CD4-positive, alpha-beta memory T cell (primary cell): ENCODE results near the gene BCKDHB. TPM values are rescaled to one million over a fixed set of nuclear protein-coding genes. Genes with fewer than 3 reads are reported as not detected.

Experiments
- CTCF ChIA-PET: fragments of 350-600 bp; sonication (Branson Sonifier 250); formaldehyde crosslinking; loops from one replicate; lab custom pipeline; 2021; ENCODE audit warnings: inconsistent platforms; ENCODE audit not compliant: partially characterized antibody; lab: Charles Lee
- POLR2A ChIA-PET: fragments of 350-600 bp; sonication (Branson Sonifier 250); formaldehyde crosslinking; loops from one replicate; lab custom pipeline; 2021; ENCODE audit not compliant: partially characterized antibody; lab: Charles Lee
- DNase-seq, 5 donors: peaks; one replicate each; pipeline versions ENCODE4 v3.0.0 to v3.0.0-alpha.2; 2020 to 2022; ENCODE audit warnings: mixed read lengths in 1 of 5
- H3K27ac ChIP-seq: one replicate; pipeline ENCODE4 v1.7.0; 2013; ENCODE audit warnings: low read depth, low read length
- H3K27me3 ChIP-seq: 2 replicates; pipeline ENCODE4 v1.7.0; 2013; ENCODE audit warnings: mild to moderate bottlenecking, low read length, moderate library complexity; ENCODE audit not compliant: insufficient read depth
- H3K36me3 ChIP-seq: 2 replicates; pipeline ENCODE4 v1.7.0; 2013; ENCODE audit warnings: mild to moderate bottlenecking, low read length, moderate library complexity; ENCODE audit not compliant: insufficient read depth
- H3K4me1 ChIP-seq: 2 replicates; pipeline ENCODE4 v1.7.0; 2013; ENCODE audit warnings: mild to moderate bottlenecking, low read length, moderate library complexity; ENCODE audit not compliant: insufficient read depth
- H3K4me3 ChIP-seq, 2 donors: one replicate each; pipeline ENCODE4 v1.7.0; 2013; ENCODE audit warnings: low read length in 2 of 2, mild to moderate bottlenecking in 1 of 2
- H3K9me3 ChIP-seq, 2 donors: one replicate each; pipeline ENCODE4 v1.7.0; 2013; ENCODE audit warnings: low read length in 2 of 2, control low read depth in 1 of 2; ENCODE audit not compliant: control insufficient read depth in 1 of 2
- H3K27ac Mint-ChIP-seq, 7 donors: one replicate each; pipeline ENCODE4 v1.8.0; 2020 to 2021; ENCODE audit warnings: mixed read lengths in 7 of 7, mild to moderate bottlenecking in 6 of 7, inconsistent platforms in 3 of 7, moderate library complexity in 3 of 7
- H3K27me3 Mint-ChIP-seq, 2 donors: one replicate each; pipeline ENCODE4 v1.8.0; 2020 to 2021; ENCODE audit warnings: mixed read lengths in 2 of 2
- H3K36me3 Mint-ChIP-seq, 2 donors: one replicate each; pipeline ENCODE4 v1.8.0; 2020 to 2021; ENCODE audit warnings: mixed read lengths in 2 of 2, inconsistent platforms in 1 of 2, mild to moderate bottlenecking in 1 of 2
- H3K4me1 Mint-ChIP-seq, 4 donors: one replicate each; pipeline ENCODE4 v1.8.0; 2020 to 2021; ENCODE audit warnings: mixed read lengths in 4 of 4, mild to moderate bottlenecking in 1 of 4
- H3K4me3 Mint-ChIP-seq, 8 donors: one replicate each; pipeline ENCODE4 v1.8.0; 2020 to 2021; ENCODE audit warnings: mixed read lengths in 8 of 8, mild to moderate bottlenecking in 7 of 8, moderate library complexity in 6 of 8, inconsistent platforms in 3 of 8
- H3K9me3 Mint-ChIP-seq, 8 donors: one replicate each; pipeline ENCODE4 v1.8.0; 2020 to 2021; ENCODE audit warnings: mixed read lengths in 8 of 8, mild to moderate bottlenecking in 5 of 8, inconsistent platforms in 3 of 8, moderate library complexity in 1 of 8
- intact Hi-C: fragments of 100-400 bp; cut with micrococcal nuclease; formaldehyde crosslinking; loops from one replicate; pipeline ENCODE4 v1.15.1; 2023
- polyA plus RNA-seq, 2 donors: library from polyadenylated mRNA; unstranded; fragments of 300-500 nt; fragmentation: Illumina TruSeq; gene quantifications; one replicate each; pipeline ENCODE4 v1.2.3, GENCODE V29; 2021
- total RNA-seq, 2 experiments: library from RNA; stranded (reverse); gene quantifications; one replicate each; pipeline ENCODE4 v1.2.3, GENCODE V29; 2021

Gene BCKDHB
- total and polyA plus RNA-seq, 4 experiments from 2014 or later = 11.8 to 28.7 (median 16.2) TPM

DNA sequence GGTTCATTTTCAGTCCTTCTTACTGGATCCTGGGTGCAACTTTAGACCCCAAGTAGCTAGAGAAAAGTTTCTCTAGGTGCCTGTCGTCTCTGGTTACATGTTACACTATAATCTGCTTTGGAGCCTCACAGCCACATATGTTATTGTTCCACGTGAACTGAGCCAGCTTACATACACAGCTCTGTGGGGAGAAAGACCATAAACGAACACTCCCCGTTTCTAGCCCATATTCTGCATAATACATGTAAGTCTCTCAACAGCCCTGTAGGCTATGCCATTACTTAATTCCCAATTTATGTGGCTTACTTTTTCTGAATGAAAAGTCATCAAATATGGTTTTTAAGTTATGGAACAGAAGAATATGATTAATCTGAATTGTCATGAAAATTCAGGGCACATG is 233.8 kb downstream of the BCKDHB start:
- Mint-ChIP-seq H3K27me3 (no peaks in the 10 kb centered on the region), H3K9me3 (no peaks in the 10 kb centered on the region), H3K36me3 (no peaks in the 10 kb centered on the region), H3K4me3 (no peak overlapping the region), H3K4me1 (peaks cover 0 to 6% (median under 1%) of the 10 kb centered on the region in 4 donors), H3K27ac (no peak overlapping the region)
- CTCF ChIA-PET = interaction anchor here (1.0 to 1.1 kb wide), 2 partner anchors 9 to 1413 kb away, joined by 3 to 4 read pairs; no protein-coding TSS in a partner anchor
- POLR2A ChIA-PET = no interaction called here
- DNase-seq = no peak
- no peaks in the 10 kb centered on the region for H3K9me3 ChIP-seq
- H3K27ac ChIP-seq = no peak overlapping the region
- intact Hi-C loops = no loop called here
- H3K36me3 ChIP-seq = no peaks in the 10 kb centered on the region
- H3K27me3 ChIP-seq = no peaks in the 10 kb centered on the region
- H3K4me1 ChIP-seq = no peaks in the 10 kb centered on the region
- H3K4me3 ChIP-seq = no peak overlapping the region

DNA sequence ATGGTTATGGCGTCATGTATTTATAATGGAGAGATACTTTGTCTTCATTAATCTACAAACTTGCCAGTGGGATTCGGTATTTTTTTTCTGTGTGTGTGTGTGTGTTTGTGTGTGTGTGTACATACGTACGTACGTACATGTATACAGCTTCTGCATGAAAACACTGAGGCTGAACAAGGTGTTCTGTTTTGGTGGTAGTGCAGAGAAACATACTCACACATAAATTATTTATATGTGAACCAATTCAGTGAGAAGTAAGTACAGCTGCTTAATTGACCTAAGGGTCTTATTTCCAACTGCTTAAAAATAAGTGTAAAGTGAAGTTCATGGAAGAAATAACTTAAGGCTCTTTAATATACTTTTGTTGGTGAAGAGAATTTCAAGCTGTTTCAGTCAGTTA is 234.2 kb downstream of the BCKDHB start:
- H3K27me3 ChIP-seq = no peaks in the 10 kb centered on the region
- intact Hi-C loops = no loop called here

DNA sequence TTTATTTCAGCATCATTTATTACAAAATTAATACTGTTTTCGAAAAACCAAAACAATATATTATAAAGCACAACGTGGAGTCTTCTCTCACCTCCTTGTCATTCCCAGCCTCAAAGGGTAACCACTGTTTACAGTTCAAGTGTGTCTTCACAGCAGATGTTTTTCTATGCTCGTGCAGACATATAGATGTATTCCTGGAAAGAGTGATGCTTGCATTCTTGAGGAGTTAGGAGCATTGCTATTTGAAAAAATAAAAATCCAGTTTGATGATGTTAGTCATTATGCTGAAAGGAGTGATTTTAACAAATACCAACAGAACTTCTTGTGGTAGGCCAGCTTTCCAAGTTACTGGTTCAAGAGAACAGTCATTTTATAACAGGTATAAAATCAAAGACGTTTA is 234.9 kb downstream of the BCKDHB start:
- H3K4me3 ChIP-seq = no peak overlapping the region
- Mint-ChIP-seq H3K27ac (no peak overlapping the region), H3K9me3 (no peaks in the 10 kb centered on the region), H3K36me3 (peaks cover 0 to under 1% of the 10 kb centered on the region in 2 donors), H3K4me1 (peaks cover 0 to 6% (median under 1%) of the 10 kb centered on the region in 4 donors), H3K27me3 (no peaks in the 10 kb centered on the region), H3K4me3 (no peak overlapping the region)
- POLR2A ChIA-PET = no interaction called here
- H3K4me1 ChIP-seq = no peaks in the 10 kb centered on the region
- CTCF ChIA-PET = interaction anchor here (1.0 to 1.3 kb wide), 2 partner anchors 10 to 1412 kb away, joined by 3 to 4 read pairs; no protein-coding TSS in a partner anchor
- H3K27me3 ChIP-seq = no peaks in the 10 kb centered on the region
- no peak for DNase-seq
- H3K27ac ChIP-seq = no peak overlapping the region
- H3K9me3 ChIP-seq = no peaks in the 10 kb centered on the region
- intact Hi-C loops = no loop called here
- H3K36me3 ChIP-seq = no peaks in the 10 kb centered on the region

More for the DNA sequence above, 234.2 kb downstream of the BCKDHB start:
- Histone ChIP-seq H3K36me3 (no peaks in the 10 kb centered on the region), H3K27ac (no peak overlapping the region), H3K4me3 (no peak overlapping the region), H3K9me3 (no peaks in the 10 kb centered on the region), H3K4me1 (no peaks in the 10 kb centered on the region)
- Mint-ChIP-seq H3K27me3 (no peaks in the 10 kb centered on the region), H3K36me3 (no peaks in the 10 kb centered on the region), H3K4me3 (no peak overlapping the region), H3K27ac (no peak overlapping the region), H3K9me3 (no peaks in the 10 kb centered on the region), H3K4me1 (peaks cover 0 to 6% (median under 1%) of the 10 kb centered on the region in 4 donors)
- ChIA-PET POLR2A (no interaction called here), CTCF (interaction anchor here (1.0 to 1.1 kb wide), 2 partner anchors 9 to 1413 kb away, joined by 3 to 4 read pairs; no protein-coding TSS in a partner anchor)
- DNase-seq = no peak

DNA sequence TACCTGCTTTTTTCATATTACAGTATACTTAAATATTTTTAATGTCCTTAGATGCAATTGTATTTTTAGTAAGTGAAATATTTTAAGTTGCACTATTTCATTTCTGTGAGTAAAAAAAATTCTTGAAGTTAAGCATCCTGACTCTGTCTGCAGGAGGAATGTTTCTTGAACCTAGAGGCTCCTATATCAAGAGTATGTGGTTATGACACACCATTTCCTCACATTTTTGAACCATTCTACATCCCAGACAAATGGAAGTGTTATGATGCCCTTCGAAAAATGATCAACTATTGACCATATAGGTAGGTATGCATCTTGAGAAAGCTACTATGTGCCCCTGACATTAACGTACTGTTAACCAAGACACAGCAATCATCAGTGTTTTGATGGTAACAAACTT is 237.0 kb downstream of the BCKDHB start:
- ChIA-PET POLR2A (no interaction called here), CTCF (no interaction called here)
- Histone ChIP-seq H3K4me3 (no peak overlapping the region), H3K36me3 (no peaks in the 10 kb centered on the region), H3K27ac (no peak overlapping the region), H3K9me3 (no peaks in the 10 kb centered on the region), H3K4me1 (no peaks in the 10 kb centered on the region), H3K27me3 (no peaks in the 10 kb centered on the region)
- Mint-ChIP-seq H3K9me3 (no peaks in the 10 kb centered on the region), H3K36me3 (peaks cover 0 to 6% of the 10 kb centered on the region in 2 donors), H3K27ac (no peak overlapping the region), H3K4me3 (no peak overlapping the region), H3K27me3 (no peaks in the 10 kb centered on the region), H3K4me1 (no peaks in the 10 kb centered on the region)
- intact Hi-C loops = no loop called here
- DNase-seq = no peak

DNA sequence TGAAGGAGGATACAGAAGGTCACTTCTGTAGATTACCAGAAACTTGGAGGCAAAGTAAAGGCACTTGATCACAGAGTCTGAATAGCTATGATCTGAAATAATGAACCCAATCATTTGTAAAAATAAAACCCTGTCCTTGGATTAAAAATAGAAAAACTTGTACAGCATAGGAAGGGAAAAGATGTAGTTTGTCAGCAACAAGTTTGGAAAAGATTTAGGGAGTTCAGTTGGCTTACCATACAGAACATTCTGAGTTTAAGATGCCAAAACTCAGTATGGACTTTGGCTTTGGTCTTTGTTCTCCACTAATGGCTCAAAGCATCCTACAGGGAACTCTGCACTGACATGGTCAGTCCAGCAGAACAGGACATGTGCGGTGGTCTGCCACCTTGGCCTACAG is 240.6 kb downstream of the BCKDHB start:
- no peak overlapping the region for H3K4me3 Mint-ChIP-seq
- no peaks in the 10 kb centered on the region for H3K9me3 Mint-ChIP-seq
- intact Hi-C loops = no loop called here
- no peaks in the 10 kb centered on the region for H3K27me3 ChIP-seq
- H3K27me3 Mint-ChIP-seq = no peaks in the 10 kb centered on the region
- no peak for DNase-seq
- no peak overlapping the region for H3K4me3 ChIP-seq
- H3K4me1 ChIP-seq = no peaks in the 10 kb centered on the region
- no peak overlapping the region for H3K27ac ChIP-seq
- CTCF ChIA-PET = no interaction called here
- peaks cover 2 to 6% of the 10 kb centered on the region in 2 donors for H3K36me3 Mint-ChIP-seq
- H3K4me1 Mint-ChIP-seq = no peaks in the 10 kb centered on the region
- H3K27ac Mint-ChIP-seq = peak overlapping the region in 1 of 7 donors; percentile 5
- no peaks in the 10 kb centered on the region for H3K9me3 ChIP-seq
- POLR2A ChIA-PET = no interaction called here
- H3K36me3 ChIP-seq = no peaks in the 10 kb centered on the region

DNA sequence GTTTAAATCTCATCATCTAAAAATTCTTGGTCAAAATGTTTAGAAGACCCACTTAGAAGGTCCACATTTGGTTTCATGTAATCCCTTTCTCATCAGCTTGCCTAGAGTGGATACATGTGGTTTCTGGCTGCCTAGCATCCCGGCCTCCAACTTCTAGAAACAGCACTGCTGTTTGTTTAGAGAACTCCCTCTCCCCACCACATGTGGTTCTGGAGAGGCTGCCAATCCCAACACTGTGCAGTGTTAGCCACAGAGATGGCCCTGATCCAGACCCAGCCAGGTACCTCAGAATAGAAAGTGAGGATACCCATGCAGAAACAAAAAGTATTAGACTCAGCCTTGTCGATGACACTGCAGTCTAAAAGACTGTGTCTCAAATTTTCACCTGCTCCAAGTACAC is 241.8 kb downstream of the BCKDHB start:
- no peak overlapping the region for H3K27ac Mint-ChIP-seq
- no peaks in the 10 kb centered on the region for H3K4me1 Mint-ChIP-seq
- Histone ChIP-seq H3K27me3 (no peaks in the 10 kb centered on the region), H3K4me1 (no peaks in the 10 kb centered on the region), H3K36me3 (no peaks in the 10 kb centered on the region), H3K9me3 (no peaks in the 10 kb centered on the region), H3K4me3 (no peak overlapping the region), H3K27ac (no peak overlapping the region)
- DNase-seq = no peak
- ChIA-PET CTCF (interaction anchor here (0.8 kb wide), 1 partner anchor 13 kb away, joined by 4 read pairs; no protein-coding TSS in a partner anchor), POLR2A (no interaction called here)
- H3K36me3 Mint-ChIP-seq = peaks cover 2 to 6% of the 10 kb centered on the region in 2 donors
- no peaks in the 10 kb centered on the region for H3K9me3 Mint-ChIP-seq
- intact Hi-C loops = no loop called here
- no peak overlapping the region for H3K4me3 Mint-ChIP-seq
- no peaks in the 10 kb centered on the region for H3K27me3 Mint-ChIP-seq

DNA sequence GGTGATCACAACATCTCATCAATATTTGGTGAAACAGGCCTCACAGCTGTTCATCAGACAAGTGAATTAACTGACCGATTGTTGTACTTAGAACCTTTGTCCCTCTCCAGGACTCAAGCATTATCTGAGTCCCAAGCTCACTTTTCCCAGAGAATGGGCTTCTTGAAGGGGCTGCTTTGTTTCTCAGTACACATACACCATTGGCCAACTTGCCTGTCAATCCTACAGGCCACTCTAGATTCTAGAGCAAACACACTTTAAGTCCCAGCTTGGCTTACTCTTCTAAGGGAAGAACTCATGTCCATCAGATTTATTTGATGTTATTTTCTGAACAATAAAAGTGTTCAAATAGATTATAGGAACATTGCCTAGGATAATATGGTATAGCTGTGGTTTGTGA is 249.5 kb downstream of the BCKDHB start:
- Histone ChIP-seq H3K27me3 (no peaks in the 10 kb centered on the region), H3K4me3 (no peak overlapping the region), H3K9me3 (no peaks in the 10 kb centered on the region), H3K27ac (no peak overlapping the region), H3K36me3 (no peaks in the 10 kb centered on the region), H3K4me1 (no peaks in the 10 kb centered on the region)
- ChIA-PET POLR2A (no interaction called here), CTCF (no interaction called here)
- intact Hi-C loops = no loop called here
- H3K36me3 Mint-ChIP-seq = peaks cover 1 to 23% of the 10 kb centered on the region in 2 donors
- no peaks in the 10 kb centered on the region for H3K4me1 Mint-ChIP-seq
- DNase-seq = no peak
- H3K4me3 Mint-ChIP-seq = no peak overlapping the region
- H3K27ac Mint-ChIP-seq = no peak overlapping the region
- peaks cover 0 to 2% (median 0%) of the 10 kb centered on the region in 8 donors for H3K9me3 Mint-ChIP-seq
- H3K27me3 Mint-ChIP-seq = no peaks in the 10 kb centered on the region
